HepG2 (cell line): ENCODE results near the gene HPD. TPM values are rescaled to one million over a fixed set of nuclear protein-coding genes. Genes with fewer than 3 reads are reported as not detected.

Experiments
- ATAC-seq: fragments of 200-7000 bp; cut with Tn5 transposase; 3 replicates; pipeline ENCODE4 v1.9.1; 2020; ENCODE audit warnings: mild to moderate bottlenecking, moderate library complexity
- Bru-seq: library from RNA; stranded (reverse); fragments of 400-500 nt; gene quantifications from one replicate; lab custom pipeline; 2021; lab: Mats Ljungman, UMichigan
- BruChase-seq, 2 experiments: library from RNA; stranded (reverse); fragments of 400-500 nt; gene quantifications; one replicate each; lab custom pipeline; 2021; lab: Mats Ljungman, UMichigan
- BruUV-seq: library from RNA; stranded (reverse); fragments of 400-500 nt; replicated peaks from 2 replicates; lab custom pipeline; 2021; lab: Mats Ljungman, UMichigan
- CTCF ChIA-PET: fragments of 300-600 bp; formaldehyde crosslinking; extraction: SDS; loops from one replicate; lab custom pipeline; 2021; ENCODE audit warnings: low total read pairs, inconsistent platforms, low intra/inter-chr PET ratio; lab: Yijun Ruan, JAX
- POLR2A ChIA-PET: fragments of 350-600 bp; sonication (Branson Sonifier 250); formaldehyde crosslinking; loops from one replicate; lab custom pipeline; 2020; ENCODE audit warnings: antibody characterized with exemption, inconsistent platforms; lab: Yijun Ruan, JAX
- DNase-seq: peaks from one replicate; pipeline ENCODE4 v3.0.0-alpha.2; 2015; ENCODE audit warnings: low spot score
- FAIRE-seq: peaks from 3 replicates; lab custom pipeline; 2011; peaks lifted over from hg19 to GRCh38; lab: Jason Lieb, UNC
- H2AFZ ChIP-seq: one replicate; pipeline ENCODE4 v1.6.1; 2011; ENCODE audit warnings: low read length, inconsistent platforms
- H3K27ac ChIP-seq: fragments of 300-600 bp; 3 replicates; pipeline ENCODE4 v1.8.0; 2011; ENCODE audit warnings: mixed run types, mild to moderate bottlenecking, mixed read lengths, low read length, inconsistent platforms; ENCODE audit not compliant: insufficient read depth; ENCODE audit errors: extremely low read length
- H3K27me3 ChIP-seq, 2 experiments: fragments of 200-600 bp in 1 of 2; 2 replicates in 1 of 2; 3 replicates in 1 of 2; pipeline versions ENCODE4 v1.6.0 to v1.8.0; 2011; ENCODE audit warnings: low read length in 2 of 2, mild to moderate bottlenecking in 2 of 2, moderate library complexity in 2 of 2, inconsistent platforms in 1 of 2; ENCODE audit not compliant: insufficient read depth in 2 of 2, control insufficient read depth in 1 of 2
- H3K36me3 ChIP-seq, 2 experiments: fragments of 200-600 bp in 1 of 2; replicated peaks in 1 of 2; 2 replicates in 1 of 2; 3 replicates in 1 of 2; pipeline versions ENCODE4 v1.5.1 to v1.8.0; 2011; ENCODE audit warnings: low read length in 2 of 2, inconsistent platforms in 1 of 2; ENCODE audit not compliant: insufficient read depth in 2 of 2, control insufficient read depth in 1 of 2
- H3K4me1 ChIP-seq: 2 replicates; pipeline ENCODE4 v1.5.1; 2012; ENCODE audit warnings: low read length, inconsistent platforms; ENCODE audit not compliant: insufficient read depth
- H3K4me2 ChIP-seq: 2 replicates; pipeline ENCODE4 v1.6.0; 2011; ENCODE audit warnings: low read depth, low read length, inconsistent platforms
- H3K4me3 ChIP-seq, 3 experiments: fragments of 200-600 bp in 1 of 3; sonication (generic), shearing (Covaris generic) in 1 of 3; replicated peaks in 1 of 3; 2 replicates each; pipeline ENCODE4 v1.5.1; 2011 to 2016; ENCODE audit warnings: low read length in 3 of 3, inconsistent platforms in 2 of 3, low read depth in 2 of 3, mild to moderate bottlenecking in 2 of 3, control low read depth in 1 of 3, mixed read lengths in 1 of 3; ENCODE audit not compliant: insufficient read depth in 1 of 3
- H3K79me2 ChIP-seq: one replicate; pipeline ENCODE4 v1.6.1; 2011; ENCODE audit warnings: low read length, inconsistent platforms; ENCODE audit not compliant: insufficient read depth
- H3K9ac ChIP-seq: 2 replicates; pipeline ENCODE4 v1.6.0; 2011; ENCODE audit warnings: mild to moderate bottlenecking, low read depth, low read length, inconsistent platforms; ENCODE audit not compliant: insufficient read depth
- H3K9me3 ChIP-seq: 2 replicates; pipeline ENCODE4 v1.5.1; 2012; ENCODE audit warnings: mild to moderate bottlenecking, low read length
- H4K20me1 ChIP-seq: 2 replicates; pipeline ENCODE4 v1.6.0; 2011; ENCODE audit warnings: inconsistent platforms, mild to moderate bottlenecking, low read length, moderate library complexity; ENCODE audit not compliant: insufficient read depth
- GATAD2A ChIP-seq: IDR thresholded peaks from 2 replicates; pipeline ENCODE4 v1.6.1; 2016
- POLR2A ChIP-seq, 2 experiments: IDR thresholded peaks; 2 replicates each; pipeline ENCODE4 v1.6.1; 2011; ENCODE audit warnings: low read depth in 2 of 2, low read length in 2 of 2, mild to moderate bottlenecking in 1 of 2, moderate library complexity in 1 of 2; ENCODE audit not compliant: insufficient read depth in 1 of 2
- RAD51 ChIP-seq: fragments of 450-650 bp; IDR thresholded peaks from 2 replicates; pipeline ENCODE4 v1.6.1; 2016; ENCODE audit warnings: borderline replicate concordance
- ZKSCAN5 ChIP-seq: sonication (generic); formaldehyde crosslinking; IDR thresholded peaks from 2 replicates; pipeline ENCODE4 v1.5.1; 2020; ENCODE audit warnings: mild to moderate bottlenecking, missing genetic modification reagents
- ZNF619 ChIP-seq: sonication (generic); formaldehyde crosslinking; IDR thresholded peaks from 2 replicates; pipeline ENCODE4 v1.4.0; 2020; ENCODE audit warnings: mild to moderate bottlenecking, missing genetic modification reagents
- WGBS: methylation state at CpG from one replicate; pipeline ENCODE4 v1.1.6; 2017; ENCODE audit warnings: low lambda C conversion rate; 5-methylcytosine and 5-hydroxymethylcytosine counted together
- in situ Hi-C: cut with HindIII; loops from 2 replicates; pipeline ENCODE4 v1.10.0; 2017; ENCODE audit warnings: low pct_unique_long_range_greater_than_20kb; ENCODE audit not compliant: extremely low pct_ligation_motif_present
- intact Hi-C: fragments of 100-400 bp; cut with micrococcal nuclease; formaldehyde crosslinking; loops from one replicate; pipeline ENCODE4 v1.10.0; 2022; ENCODE audit not compliant: unreplicated experiment
- long read RNA-seq, 2 experiments: library from RNA in 1 of 2; library from polyadenylated mRNA in 1 of 2; stranded (forward) in 1 of 2; unstranded in 1 of 2; transcript quantifications; one replicate each; pipeline ENCODE4 v2.0.0, GENCODE V29; 2019 to 2022
- polyA minus RNA-seq, 3 experiments: library from RNA; depleted of rRNA, polyadenylated mRNA; stranded (reverse); fragments of >200 nt; gene quantifications; 2 replicates each; pipeline ENCODE4 v1.2.3, GENCODE V29; 2011; ENCODE audit warnings: low replicate concordance in 1 of 3
- polyA plus RNA-seq, 8 experiments: library from polyadenylated mRNA; depleted of rRNA in 3 of 8; stranded (reverse) in 7 of 8; unstranded in 1 of 8; fragments of >200 nt; fragmentation: Illumina TruSeq in 4 of 8; extraction: Trizol in 4 of 8; gene quantifications; 2 replicates each; pipeline versions ENCODE4 v1.2.1 to v1.2.3, GENCODE V29; 2011 to 2016; ENCODE audit warnings: low read depth in 4 of 8, missing spikeins in 1 of 8, mixed read lengths in 1 of 8; ENCODE audit not compliant: insufficient read depth in 1 of 8
- total RNA-seq, 5 experiments: library from RNA; depleted of rRNA; stranded (reverse); fragments of >200 nt; fragmentation: Illumina TruSeq; extraction: Trizol; gene quantifications; 2 replicates each; pipeline ENCODE4 v1.2.3, GENCODE V29; 2016; ENCODE audit warnings: low read depth in 1 of 5
- TF ChIP-seq, protein P1 (sequence below): fragments of 450-650 bp; IDR thresholded peaks from 2 replicates; pipeline ENCODE4 v1.6.1; 2016
- TF ChIP-seq, protein P2 (sequence below): sonication (generic); formaldehyde crosslinking; IDR thresholded peaks from 2 replicates; pipeline ENCODE4 v1.4.0; 2020; ENCODE audit warnings: missing genetic modification reagents
- TF ChIP-seq, protein P3 (sequence below): sonication (generic); formaldehyde crosslinking; IDR thresholded peaks from 2 replicates; pipeline ENCODE4 v1.5.1; 2020; ENCODE audit warnings: missing genetic modification reagents, mild to moderate bottlenecking, borderline replicate concordance
- TF ChIP-seq, protein P4 (sequence below): sonication (generic); formaldehyde crosslinking; IDR thresholded peaks from 2 replicates; pipeline ENCODE4 v1.4.0; 2020; ENCODE audit warnings: missing genetic modification reagents; ENCODE audit errors: not compliant biosample characterization

The HPD gene
- total RNA-seq (2016; rRNA removed; fragmentation: Illumina TruSeq; extraction: Trizol) (120 and 138 TPM in 2 replicates), polyA plus RNA-seq (2011; rRNA removed) (195 and 197 TPM in 2 replicates), polyA minus RNA-seq (2011; rRNA and poly(A)+ RNA removed; ENCODE audit: low replicate concordance) (5.0 and 114 TPM in 2 replicates), Bru-seq, nascent RNA (percentile 60 among the genes with signal in this experiment), BruChase-seq, experiment 1, labeled RNA remaining after a 6-hour chase (percentile 70 among the genes with signal in this experiment), BruChase-seq, experiment 2, labeled RNA remaining after a 2-hour chase (percentile 62 among the genes with signal in this experiment)
- 101 and 114 TPM in 2 replicates for total RNA-seq (2016; cell fraction: cytosol; rRNA removed; fragmentation: Illumina TruSeq; extraction: Trizol; ENCODE audit: low read depth)
- total RNA-seq (2016; cell fraction: insoluble cytoplasmic fraction; rRNA removed; fragmentation: Illumina TruSeq; extraction: Trizol) = 120 and 121 TPM in 2 replicates
- total RNA-seq (2016; cell fraction: membrane; rRNA removed; fragmentation: Illumina TruSeq; extraction: Trizol) = 212 and 224 TPM in 2 replicates
- total RNA-seq (2016; cell fraction: nucleus; rRNA removed; fragmentation: Illumina TruSeq; extraction: Trizol) = 62.9 and 70.7 TPM in 2 replicates
- polyA plus RNA-seq (2011; cell fraction: cytosol; rRNA removed) = 257 and 265 TPM in 2 replicates
- polyA plus RNA-seq (2011; cell fraction: nucleus; rRNA removed) = 119 and 130 TPM in 2 replicates
- 157 and 186 TPM in 2 replicates for polyA plus RNA-seq (2012)
- polyA plus RNA-seq (2016; cell fraction: cytosol; fragmentation: Illumina TruSeq; extraction: Trizol; ENCODE audit: low read depth) = 191 and 212 TPM in 2 replicates
- 130 and 165 TPM in 2 replicates for polyA plus RNA-seq (2016; cell fraction: insoluble cytoplasmic fraction; fragmentation: Illumina TruSeq; extraction: Trizol; ENCODE audit: low read depth)
- polyA plus RNA-seq (2016; cell fraction: membrane; fragmentation: Illumina TruSeq; extraction: Trizol; ENCODE audit: low read depth) = 312 and 339 TPM in 2 replicates
- polyA plus RNA-seq (2016; cell fraction: nucleus; fragmentation: Illumina TruSeq; extraction: Trizol; ENCODE audit: insufficient read depth, low read depth) = 122 and 126 TPM in 2 replicates
- polyA minus RNA-seq (2011; cell fraction: cytosol; rRNA and poly(A)+ RNA removed) = 74.4 and 100 TPM in 2 replicates
- polyA minus RNA-seq (2011; cell fraction: nucleus; rRNA and poly(A)+ RNA removed) = 56.0 and 68.5 TPM in 2 replicates
- long read RNA-seq, experiment 1, transcript HPD-201 (14 exons, 1,419 nt) = major isoform, 210 of 267 reads
- long read RNA-seq, experiment 1, partial matches to known transcripts = 37 of 267 reads
- long read RNA-seq, experiment 1, other reads (novel, unspliced or antisense) = 20 of 267 reads
- long read RNA-seq, experiment 2, transcript HPD-201 (14 exons, 1,419 nt) = major isoform, 104 of 245 reads
- long read RNA-seq, experiment 2, partial matches to known transcripts = 87 of 245 reads
- long read RNA-seq, experiment 2, other reads (novel, unspliced or antisense) = 54 of 245 reads

DNA sequence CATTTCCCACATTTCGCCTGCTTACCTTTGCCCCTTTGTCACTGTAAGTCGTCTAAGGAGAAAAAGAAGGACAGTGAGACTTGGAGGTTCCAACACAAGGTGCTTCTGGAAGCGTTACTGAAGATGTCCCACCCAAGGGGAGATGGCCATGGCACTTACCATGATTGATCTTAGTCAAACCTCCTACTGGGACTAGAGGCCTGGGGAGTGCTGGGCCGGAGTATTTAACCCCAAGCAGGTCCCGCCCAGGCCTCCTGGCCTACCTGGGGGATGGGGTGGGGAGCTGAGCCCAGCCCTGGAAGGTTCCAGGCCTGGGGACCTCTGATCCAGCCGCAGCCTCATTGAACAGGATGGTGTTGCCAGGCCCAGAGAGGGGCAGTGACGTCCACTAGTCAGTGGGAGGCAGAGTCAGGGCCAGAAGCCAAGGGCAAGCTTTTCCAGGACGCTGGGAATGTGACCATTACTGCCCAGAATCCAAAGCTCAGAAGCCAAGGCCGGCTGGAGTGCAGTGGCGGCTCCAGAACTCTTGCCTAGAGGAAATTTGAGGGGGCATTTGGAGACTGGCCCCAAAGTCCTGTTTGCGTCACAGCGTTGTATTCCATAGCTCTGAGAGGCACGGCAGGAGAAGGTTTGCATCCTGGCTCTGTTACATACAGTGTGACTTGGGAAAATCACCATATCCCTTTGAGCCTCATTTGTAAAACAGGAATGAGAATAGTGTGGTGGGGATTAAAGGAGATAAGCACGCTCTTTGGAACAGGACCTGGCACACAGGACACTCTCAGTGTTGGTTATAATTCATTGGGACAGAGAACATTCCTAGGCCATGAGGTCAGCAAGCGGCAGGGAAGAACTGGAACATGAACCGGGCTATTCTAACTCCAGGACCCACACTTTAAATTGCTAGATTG lies at the start of gene HPD:
Gene HPD (minus strand): TSS at position 198 of the 911 bp plus-strand sequence. CDS start 36 bp downstream, at position 162.
- intact Hi-C loops (loop anchor here (1.0 to 2.0 kb wide), 2 partner anchors 18 to 29 kb away; partner anchors contain the start of gene PSMD9), in situ Hi-C loops (no loop called here)
- Histone ChIP-seq H3K4me2 (peak within 1 kb of the TSS; percentile 98), H3K4me3 (peak within 1 kb of the TSS; percentile 58 to 78 (median 60)), H3K9me3 (no peaks in the 10 kb centered on the region), H3K27me3 (no peaks in the 10 kb centered on the region; a peak in 1 of 5 replicates), H3K36me3 (peaks cover 0 to 4% of the 10 kb centered on the region in 2 experiments; a peak in 2 of 5 replicates), H3K79me2 (peaks cover 10% of the 10 kb centered on the region), H4K20me1 (no peaks in the 10 kb centered on the region), H2AFZ (no peak within 1 kb of the TSS), H3K9ac (peak within 1 kb of the TSS; percentile 93), H3K4me1 (peaks cover 76% of the 10 kb centered on the region), H3K27ac (peak within 1 kb of the TSS; percentile 100)
- FAIRE-seq (peak; percentile 89), DNase-seq (peak; percentile 91), ATAC-seq (peak; percentile 70)
- no TSS peak for BruUV-seq
- ChIA-PET POLR2A (interaction anchor here (0.8 to 6.4 kb wide), 13 partner anchors 16 to 147 kb away, joined by 3 to 52 read pairs (median 5); partner anchors contain the start of genes PSMD9, RHOF, SETD1B and TMEM120B), CTCF (no interaction called here)
- 0% methylated on average over 7 of the region's 16 CpGs for WGBS
- TF ChIP-seq, protein P1, sequence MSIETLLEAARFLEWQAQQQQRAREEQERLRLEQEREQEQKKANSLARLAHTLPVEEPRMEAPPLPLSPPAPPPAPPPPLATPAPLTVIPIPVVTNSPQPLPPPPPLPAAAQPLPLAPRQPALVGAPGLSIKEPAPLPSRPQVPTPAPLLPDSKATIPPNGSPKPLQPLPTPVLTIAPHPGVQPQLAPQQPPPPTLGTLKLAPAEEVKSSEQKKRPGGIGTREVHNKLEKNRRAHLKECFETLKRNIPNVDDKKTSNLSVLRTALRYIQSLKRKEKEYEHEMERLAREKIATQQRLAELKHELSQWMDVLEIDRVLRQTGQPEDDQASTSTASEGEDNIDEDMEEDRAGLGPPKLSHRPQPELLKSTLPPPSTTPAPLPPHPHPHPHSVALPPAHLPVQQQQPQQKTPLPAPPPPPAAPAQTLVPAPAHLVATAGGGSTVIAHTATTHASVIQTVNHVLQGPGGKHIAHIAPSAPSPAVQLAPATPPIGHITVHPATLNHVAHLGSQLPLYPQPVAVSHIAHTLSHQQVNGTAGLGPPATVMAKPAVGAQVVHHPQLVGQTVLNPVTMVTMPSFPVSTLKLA = no peak
- TF ChIP-seq POLR2A (IDR thresholded peaks at IDR 0.05; ENCODE audit: insufficient read depth in 1 of 2, low read depth in 2 of 2, low read length in 2 of 2) (peak; percentile 73 to 83), ZKSCAN5 (CRISPR knock-in tag) (no peak), ZNF619 (CRISPR knock-in tag) (0 out of 2 replicates have a peak, but pooled peaks have one; percentile 9), RAD51 (no peak), GATAD2A (CRISPR knock-in tag) (peak; percentile 62)
- TF ChIP-seq, protein P2, sequence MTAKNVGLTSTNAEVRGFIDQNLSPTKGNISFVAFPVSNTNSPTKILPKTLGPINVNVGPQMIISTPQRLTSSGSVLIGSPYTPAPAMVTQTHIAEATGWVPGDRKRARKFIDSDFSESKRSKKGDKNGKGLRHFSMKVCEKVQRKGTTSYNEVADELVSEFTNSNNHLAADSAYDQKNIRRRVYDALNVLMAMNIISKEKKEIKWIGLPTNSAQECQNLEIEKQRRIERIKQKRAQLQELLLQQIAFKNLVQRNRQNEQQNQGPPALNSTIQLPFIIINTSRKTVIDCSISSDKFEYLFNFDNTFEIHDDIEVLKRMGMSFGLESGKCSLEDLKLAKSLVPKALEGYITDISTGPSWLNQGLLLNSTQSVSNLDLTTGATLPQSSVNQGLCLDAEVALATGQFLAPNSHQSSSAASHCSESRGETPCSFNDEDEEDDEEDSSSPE (CRISPR knock-in tag) = peak; percentile 52
- TF ChIP-seq, protein P3, sequence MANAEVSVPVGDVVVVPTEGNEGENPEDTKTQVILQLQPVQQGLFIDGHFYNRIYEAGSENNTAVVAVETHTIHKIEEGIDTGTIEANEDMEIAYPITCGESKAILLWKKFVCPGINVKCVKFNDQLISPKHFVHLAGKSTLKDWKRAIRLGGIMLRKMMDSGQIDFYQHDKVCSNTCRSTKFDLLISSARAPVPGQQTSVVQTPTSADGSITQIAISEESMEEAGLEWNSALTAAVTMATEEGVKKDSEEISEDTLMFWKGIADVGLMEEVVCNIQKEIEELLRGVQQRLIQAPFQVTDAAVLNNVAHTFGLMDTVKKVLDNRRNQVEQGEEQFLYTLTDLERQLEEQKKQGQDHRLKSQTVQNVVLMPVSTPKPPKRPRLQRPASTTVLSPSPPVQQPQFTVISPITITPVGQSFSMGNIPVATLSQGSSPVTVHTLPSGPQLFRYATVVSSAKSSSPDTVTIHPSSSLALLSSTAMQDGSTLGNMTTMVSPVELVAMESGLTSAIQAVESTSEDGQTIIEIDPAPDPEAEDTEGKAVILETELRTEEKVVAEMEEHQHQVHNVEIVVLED = peak; percentile 52; the same call in 1 of the 2 replicates
- TF ChIP-seq, protein P4, sequence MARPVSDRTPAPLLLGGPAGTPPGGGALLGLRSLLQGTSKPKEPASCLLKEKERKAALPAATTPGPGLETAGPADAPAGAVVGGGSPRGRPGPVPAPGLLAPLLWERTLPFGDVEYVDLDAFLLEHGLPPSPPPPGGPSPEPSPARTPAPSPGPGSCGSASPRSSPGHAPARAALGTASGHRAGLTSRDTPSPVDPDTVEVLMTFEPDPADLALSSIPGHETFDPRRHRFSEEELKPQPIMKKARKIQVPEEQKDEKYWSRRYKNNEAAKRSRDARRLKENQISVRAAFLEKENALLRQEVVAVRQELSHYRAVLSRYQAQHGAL (CRISPR knock-in tag) = no peak
